ENCODE data around the gene FNDC5.
A peak's percentile ranks its signal among the peaks of the same experiment; 100 is the strongest.

Gene FNDC5

GRCh38 chr1:32813941-32814739 is 56.6 kb downstream of the FNDC5 start:
- peak; percentile 78 for DNase-seq (ENCODE audit: low read depth)
